NCI-H2081 treated with DMSO at 0.1 percent for 48 hours (cell line): ENCODE measurements around the gene NDST4.

Experiments
- DNase-seq: peaks from one replicate; lab custom pipeline; 2025; lab: John Stamatoyannopoulos, UW

The NDST4 gene

DNA sequence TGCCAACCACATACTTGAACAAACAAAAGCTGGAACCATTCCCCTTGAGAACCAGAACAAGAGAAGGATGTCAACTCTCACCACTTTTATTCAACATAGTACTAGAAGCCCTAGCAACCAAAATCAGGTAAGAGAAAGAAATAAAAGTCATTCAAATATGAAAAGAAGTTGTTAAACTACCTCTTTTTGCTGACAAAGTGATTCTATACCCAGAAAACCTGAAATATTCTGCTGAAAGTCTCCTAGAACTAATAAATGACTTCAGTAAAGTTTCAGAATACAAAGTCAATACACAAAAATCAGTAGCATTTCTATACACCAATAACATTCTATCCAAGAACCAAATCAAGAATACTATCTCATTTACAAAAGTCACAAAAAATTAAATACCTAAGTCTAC is 327.9 kb downstream of the NDST4 start:
- no peak for DNase-seq

DNA sequence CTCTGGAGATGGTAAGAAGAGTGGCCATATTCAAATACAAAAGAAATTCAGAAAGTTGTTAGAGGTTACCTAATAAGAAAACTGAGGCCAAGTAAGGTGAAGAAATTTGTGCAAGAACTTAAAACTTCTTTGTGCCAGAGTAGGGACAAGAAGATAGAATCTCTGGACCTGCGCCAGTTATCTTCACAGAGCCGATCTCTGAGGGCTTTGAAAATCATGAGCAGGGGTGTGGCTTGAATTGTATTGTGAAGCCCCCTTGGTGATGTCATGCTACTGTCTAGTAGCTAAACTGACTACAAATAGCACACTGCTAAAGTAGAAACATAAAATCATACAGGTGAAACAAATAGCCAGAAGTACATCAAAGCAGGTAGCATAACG is 330.2 kb downstream of the NDST4 start:
- no peak for DNase-seq

GRCh38 chr4:114782415-114783214 is 330.8 kb downstream of the NDST4 start:
- DNase-seq, result no peak

GRCh38 chr4:114780205-114780604 is 333.2 kb downstream of the NDST4 start:
- DNase-seq, result peak; percentile 17
